ENCODE results near the gene RPL19.
"Not testable (repeated sequence)": the region's sequence is repeated elsewhere in the genome, so short reads cannot be mapped to it uniquely, and the experiment has no call there.

Gene RPL19

GRCh38 chr17:39200070-39200879 lies at the start of gene RPL19:
TSS of gene RPL19 (plus strand) at chr17:39200283. CDS start at chr17:39200345, 62 bp downstream.
- no peak for DNase-seq (ENCODE audit: low read depth in 2 of 2)

GRCh38 chr17:39150795-39151149 lies 49.3 kb upstream of the RPL19 start:
- no peak for DNase-seq (ENCODE audit: low read depth in 2 of 2)

- no peak for DNase-seq (ENCODE audit: low read depth in 2 of 2)
Observed at GRCh38 chr17:39151150-39151942, 48.7 kb upstream of the RPL19 start, which contains the start of gene PLXDC1. TSS of gene PLXDC1 (minus strand) at chr17:39151637. CDS start at chr17:39151437, 200 bp downstream.

DNA sequence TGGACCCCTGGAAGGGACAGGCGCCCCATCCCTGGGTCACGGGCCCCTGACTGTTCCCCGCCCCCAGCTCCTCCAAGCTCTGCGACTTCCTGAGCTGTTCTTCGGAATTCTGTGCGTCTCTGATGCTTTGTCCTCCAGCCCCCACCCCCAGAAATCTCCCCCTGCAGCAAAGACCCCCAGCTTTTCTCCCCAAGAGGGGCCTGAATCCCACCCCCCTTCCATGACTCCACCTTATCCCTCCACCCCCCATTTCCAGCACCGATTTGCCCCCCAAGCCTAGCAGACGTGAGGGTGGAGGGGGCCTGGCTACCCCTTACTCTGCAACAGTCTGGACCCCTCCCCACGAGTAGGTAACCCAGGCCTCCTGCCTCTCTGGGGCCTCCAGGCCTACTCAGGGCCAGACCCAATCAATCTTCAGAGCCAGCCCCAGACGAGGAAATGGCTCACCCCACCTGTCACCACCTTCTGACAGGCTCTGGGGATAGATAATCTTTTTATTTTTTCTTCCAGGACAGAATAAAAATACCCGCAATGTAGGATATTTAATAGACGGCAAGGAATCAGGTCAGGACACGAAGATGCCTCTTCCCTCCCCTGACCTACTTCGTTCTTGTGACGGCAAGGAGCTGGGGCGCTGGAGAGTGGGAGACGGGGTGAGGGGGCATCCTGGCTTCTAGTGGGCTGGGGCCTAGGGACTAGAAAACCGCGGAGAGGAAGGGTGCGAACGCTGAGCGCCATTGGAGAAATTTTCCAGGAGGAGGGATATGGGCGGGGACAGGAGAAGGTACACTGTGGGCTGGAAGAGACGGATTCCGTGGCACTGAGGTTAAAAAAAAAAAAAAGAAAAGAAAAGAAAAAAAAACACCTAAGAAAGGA lies 47.9 kb upstream of the RPL19 start:
- no peak for DNase-seq (ENCODE audit: low read depth in 2 of 2)

GRCh38 chr17:39153599-39154051 lies 46.5 kb upstream of the RPL19 start:
- peak; percentile 73 to 76 for DNase-seq (ENCODE audit: low read depth in 2 of 2)

DNA sequence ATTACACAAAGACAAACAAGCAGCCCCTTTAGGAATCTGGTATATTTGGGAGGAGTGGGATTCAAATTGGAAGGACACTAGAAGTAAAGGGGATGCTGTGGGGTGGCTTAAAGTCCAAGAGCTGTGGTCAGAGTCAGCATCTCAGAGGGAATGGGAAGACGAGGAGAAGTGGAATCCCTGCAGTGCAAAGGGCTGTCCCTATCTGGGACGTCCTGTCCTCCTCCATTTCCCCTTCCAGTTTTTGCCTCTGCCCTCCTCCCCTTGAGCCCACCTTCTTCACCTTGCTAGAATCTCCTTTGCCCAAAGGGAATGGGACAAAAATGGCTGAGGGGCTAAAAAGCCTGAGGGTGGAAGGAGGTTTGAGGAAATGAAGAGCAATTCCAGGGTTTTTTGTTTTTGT lies 44.4 kb upstream of the RPL19 start:
- no peak for DNase-seq (ENCODE audit: low read depth in 2 of 2)

DNA sequence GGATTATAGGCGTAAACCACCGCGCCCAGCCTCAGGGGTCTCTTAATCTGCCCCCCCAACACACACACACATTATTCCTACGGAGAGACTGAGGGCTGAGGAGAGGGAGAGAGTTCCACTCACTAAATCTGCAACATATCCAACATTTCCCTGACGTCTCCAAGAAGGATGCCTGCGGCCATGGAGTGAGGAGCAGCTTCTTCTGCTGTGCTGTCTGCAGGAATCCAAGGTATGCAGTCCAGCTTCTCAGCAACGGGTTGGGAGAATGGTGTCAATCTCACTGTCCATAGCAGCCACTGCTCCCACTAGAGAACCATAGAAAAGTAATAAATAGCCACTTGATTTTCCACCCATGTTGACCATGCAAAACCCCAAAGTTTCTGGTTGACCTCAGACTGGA lies 43.6 kb upstream of the RPL19 start:
- DNase-seq (ENCODE audit: low read depth in 2 of 2) = no peak

DNA sequence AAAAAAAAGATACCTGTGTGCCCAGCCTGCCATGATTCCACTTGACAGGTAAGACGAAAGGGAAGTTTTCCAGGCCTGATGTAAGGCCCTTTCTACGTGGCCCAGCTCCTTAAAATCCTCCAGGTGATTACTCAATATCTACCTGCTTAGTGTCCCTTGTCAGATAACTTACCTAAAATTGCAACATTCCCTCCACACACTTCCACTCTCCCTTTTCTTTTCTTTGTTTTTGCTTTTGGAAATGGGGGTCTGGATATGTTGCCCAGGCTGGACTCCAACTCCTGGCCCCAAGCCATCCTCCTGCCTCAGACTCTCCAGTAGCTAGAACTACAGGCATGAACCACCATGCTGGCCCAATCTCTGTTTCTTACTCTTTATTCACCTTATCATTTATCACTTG lies 41.5 kb upstream of the RPL19 start:
- DNase-seq (ENCODE audit: low read depth in 2 of 2) = no peak

DNA sequence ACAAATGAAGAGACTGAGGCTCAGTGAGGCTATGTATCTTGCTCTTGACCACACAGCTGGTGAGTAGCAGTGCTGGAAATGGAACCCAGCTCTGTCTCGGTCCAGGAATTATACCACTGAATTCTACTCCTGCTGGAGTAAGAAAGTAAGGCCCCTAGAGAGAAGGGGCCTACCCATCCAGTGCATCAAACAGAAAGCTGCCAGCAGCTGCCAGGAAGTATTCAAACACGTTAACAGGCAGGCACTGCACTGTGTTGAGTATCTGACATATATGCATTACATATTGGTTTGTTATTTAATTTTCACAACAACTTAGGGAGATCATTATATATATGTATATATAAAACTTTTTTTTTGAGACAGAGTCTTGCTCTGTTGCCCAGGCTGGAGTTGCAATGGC lies 38.1 kb upstream of the RPL19 start:
- no peak for DNase-seq (ENCODE audit: low read depth in 2 of 2)

GRCh38 chr17:39164675-39165143 lies 35.4 kb upstream of the RPL19 start:
- DNase-seq (ENCODE audit: low read depth in 2 of 2) = peak; percentile 90 to 91

- no peak for DNase-seq (ENCODE audit: low read depth in 2 of 2)
Observed at GRCh38 chr17:39165178-39165840, 34.8 kb upstream of the RPL19 start.

- no peak for DNase-seq (ENCODE audit: low read depth in 2 of 2)
Observed at GRCh38 chr17:39165841-39166349, 34.2 kb upstream of the RPL19 start, which contains the start of gene ARL5C. TSS of gene ARL5C (minus strand) at chr17:39166161. CDS start at chr17:39165760, 401 bp downstream.

DNA sequence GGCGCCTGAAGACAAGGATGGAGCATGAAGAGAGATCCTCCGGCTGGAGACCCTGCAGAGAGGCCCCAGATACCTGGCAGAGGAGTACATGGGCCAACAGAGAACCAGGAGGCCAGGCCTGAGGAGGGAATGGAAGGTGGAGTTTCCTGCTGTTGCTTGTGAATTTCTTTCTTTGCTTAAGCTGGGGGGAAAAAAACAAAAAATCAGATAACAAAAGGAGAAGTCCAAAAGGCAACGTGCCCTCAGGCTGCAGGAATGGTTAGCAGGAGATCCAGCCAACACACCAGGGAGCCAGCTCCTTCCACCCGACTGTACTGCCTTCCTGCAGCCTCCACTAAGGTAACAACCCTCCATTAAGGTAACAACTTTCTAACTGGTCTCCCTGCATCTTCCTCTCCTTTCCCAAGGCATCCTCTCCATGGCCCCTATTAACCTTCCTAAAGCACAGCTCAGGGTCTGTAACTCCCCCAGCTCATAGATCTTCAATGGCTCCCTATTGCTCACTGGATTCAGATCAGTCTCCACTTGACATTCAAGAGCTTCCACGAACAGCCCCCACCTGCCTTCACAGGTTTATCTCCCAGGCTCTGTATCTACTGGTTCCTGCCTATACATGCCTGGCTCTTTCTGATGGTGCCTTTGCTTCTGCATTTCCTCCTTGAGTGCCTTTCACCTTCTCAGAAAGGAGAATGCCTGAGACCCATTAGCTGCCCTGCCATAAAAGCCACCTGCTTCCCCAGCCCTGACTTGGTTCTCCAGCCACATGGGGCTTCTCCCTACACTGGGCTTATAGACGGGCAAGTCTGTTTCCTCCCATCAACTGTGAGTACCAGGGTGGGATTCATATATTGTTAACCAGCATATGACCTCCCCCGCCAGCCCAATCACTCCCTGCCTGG lies 33.4 kb upstream of the RPL19 start:
- DNase-seq (ENCODE audit: low read depth in 2 of 2) = no peak

GRCh38 chr17:39167476-39167875 lies 32.6 kb upstream of the RPL19 start:
- no peak for DNase-seq (ENCODE audit: low read depth in 2 of 2)

GRCh38 chr17:39168503-39168902 lies 31.6 kb upstream of the RPL19 start:
- not testable (repeated sequence) for DNase-seq (ENCODE audit: low read depth in 2 of 2)

DNA sequence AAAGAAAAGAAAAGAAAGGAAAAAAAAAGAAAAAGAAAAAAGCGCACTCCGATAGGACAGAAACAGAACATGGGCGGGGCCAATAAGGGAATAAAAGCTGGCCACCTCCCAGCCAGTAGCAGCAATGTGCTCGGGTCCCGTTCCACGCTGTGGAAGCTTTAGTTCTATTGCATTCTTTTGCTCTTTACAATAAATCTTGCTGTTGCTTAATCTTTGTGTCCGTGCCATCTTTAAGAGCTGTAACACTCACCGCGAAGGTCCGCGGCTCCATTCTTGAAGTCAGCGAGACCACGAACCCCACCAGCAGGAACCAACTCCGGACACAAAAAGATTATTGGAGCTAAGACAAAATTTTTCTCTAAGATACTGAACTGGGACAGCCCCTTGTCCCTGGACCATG lies 31.0 kb upstream of the RPL19 start:
- DNase-seq (ENCODE audit: low read depth in 2 of 2) = no peak

GRCh38 chr17:39169518-39169917 lies 30.6 kb upstream of the RPL19 start:
- no peak for DNase-seq (ENCODE audit: low read depth in 2 of 2)

DNA sequence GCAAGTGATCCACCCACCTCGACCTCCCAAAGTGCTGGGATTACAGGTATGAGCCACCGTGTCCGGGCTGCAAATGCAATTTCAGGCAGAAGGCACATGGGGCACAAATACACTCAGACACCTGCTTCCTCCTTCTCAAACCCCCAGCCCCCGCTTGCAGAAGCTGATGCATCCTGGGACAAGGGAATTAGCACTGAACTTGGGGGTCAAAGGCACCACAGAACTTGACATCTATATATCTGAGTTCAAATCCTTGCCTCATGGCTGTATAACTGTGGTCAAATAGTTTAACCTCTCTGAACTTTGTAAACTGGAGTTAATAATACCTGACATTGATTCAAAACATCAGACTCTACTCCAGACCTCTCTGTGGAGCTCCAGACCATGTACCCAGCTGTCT lies 30.0 kb upstream of the RPL19 start:
- DNase-seq (ENCODE audit: low read depth in 2 of 2) = no peak

DNA sequence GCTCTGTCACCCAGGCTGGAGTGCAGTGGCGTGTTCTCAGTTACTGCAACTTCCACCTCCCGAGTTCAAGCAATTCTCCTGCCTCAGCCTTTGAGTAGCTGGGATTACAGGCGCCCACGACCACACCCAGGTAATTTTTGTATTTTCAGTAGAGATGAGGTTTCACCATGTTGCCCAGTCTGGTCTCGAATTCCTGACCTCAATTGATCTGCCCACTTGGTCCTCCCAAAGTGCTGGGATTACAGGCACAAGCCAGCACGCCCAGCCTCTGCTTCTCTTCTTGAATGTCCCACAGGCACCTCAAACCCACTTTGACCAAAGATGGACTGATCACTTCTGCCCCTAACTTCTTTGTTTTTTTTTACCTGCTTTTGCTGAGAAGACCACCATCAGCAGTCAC lies 29.5 kb upstream of the RPL19 start:
- DNase-seq (ENCODE audit: low read depth in 2 of 2) = no peak

GRCh38 chr17:39171933-39172332 lies 28.1 kb upstream of the RPL19 start:
- no peak for DNase-seq (ENCODE audit: low read depth in 2 of 2)

All from fibroblast of skin of left quadriceps (primary cell).